GM18505 (cell line): ENCODE data around the gene CAMTA1.

ENCODE experiments used
- ATAC-seq: cut with Tn5 transposase; IDR thresholded peaks from one replicate; pipeline ENCODE4 v1.9.1; 2021; ENCODE audit not compliant: unreplicated experiment
- POLR2A ChIP-seq: IDR thresholded peaks from 4 replicates; pipeline ENCODE4 v1.6.1; 2011; ENCODE audit warnings: borderline replicate concordance; ENCODE audit not compliant: insufficient read depth, insufficient read length; ENCODE audit errors: extremely low read depth

CAMTA1 gene

DNA sequence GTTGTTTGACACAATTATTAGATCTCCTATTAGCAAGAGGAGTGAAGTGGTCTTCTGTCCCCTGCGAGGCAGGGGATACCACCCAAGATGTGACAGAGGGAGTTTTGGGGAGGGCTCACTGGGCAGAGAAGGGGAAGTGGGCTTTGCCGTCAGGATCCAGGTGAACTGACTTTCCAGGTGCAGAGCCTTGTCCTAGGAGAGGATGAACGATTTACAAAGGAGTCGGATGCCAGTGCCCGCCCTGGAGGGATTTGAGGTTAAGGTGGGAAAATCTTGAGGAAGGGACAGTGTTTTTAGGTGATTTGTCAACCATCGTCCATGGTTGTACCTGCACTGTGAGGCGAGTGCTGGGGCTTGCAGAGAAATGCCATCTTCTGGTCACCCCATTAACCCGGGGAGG is 201.0 kb downstream of the CAMTA1 start:
- no peak for TF ChIP-seq POLR2A

DNA sequence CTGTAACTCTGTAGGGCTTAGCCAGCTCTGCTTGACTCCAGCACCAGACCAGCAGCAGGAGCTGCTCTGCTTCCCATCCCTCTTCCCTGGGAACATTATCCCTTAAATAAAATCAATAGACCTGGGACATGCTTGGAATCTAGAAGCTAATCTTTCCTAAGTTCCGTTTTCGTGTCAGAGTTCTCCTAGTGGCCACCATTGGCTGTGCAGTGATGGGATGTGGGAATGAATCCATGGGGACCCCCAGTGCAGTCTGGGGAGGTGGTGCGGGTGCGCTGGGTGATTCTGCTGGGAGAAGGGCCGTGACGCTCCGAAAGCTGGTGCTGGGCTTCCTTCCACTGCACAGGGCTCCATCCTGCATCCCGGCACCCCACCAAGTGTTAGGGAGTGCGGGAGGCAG is 202.7 kb downstream of the CAMTA1 start:
- TF ChIP-seq POLR2A, result no peak
- ATAC-seq, result no peak

More for the DNA sequence above, 201.0 kb downstream of the CAMTA1 start:
- no peak for ATAC-seq

DNA sequence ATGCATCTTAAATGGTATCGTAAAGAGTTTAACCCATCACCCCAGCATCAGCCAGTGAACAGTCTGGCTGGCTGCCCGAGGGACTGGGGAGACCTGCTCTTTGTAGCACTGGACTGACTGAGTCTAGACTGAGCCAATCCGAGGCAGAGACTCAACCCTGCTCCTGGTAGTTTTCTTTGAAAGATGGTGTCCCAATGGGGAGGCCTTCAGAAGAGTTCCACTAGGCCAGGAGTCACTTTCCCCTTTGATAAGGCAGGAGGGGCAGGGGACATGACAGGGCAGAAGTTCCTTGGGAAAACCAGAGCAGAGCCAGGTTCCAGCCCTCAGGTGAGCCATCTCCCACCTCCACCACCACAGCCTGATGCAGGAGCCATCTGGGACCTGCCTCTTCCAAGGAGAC is 203.5 kb downstream of the CAMTA1 start:
- ATAC-seq, result no peak
- TF ChIP-seq POLR2A, result no peak

- no peak for ATAC-seq
- TF ChIP-seq POLR2A, result no peak
Observed at GRCh38 chr1:6989212-6990159, 204.2 kb downstream of the CAMTA1 start.

DNA sequence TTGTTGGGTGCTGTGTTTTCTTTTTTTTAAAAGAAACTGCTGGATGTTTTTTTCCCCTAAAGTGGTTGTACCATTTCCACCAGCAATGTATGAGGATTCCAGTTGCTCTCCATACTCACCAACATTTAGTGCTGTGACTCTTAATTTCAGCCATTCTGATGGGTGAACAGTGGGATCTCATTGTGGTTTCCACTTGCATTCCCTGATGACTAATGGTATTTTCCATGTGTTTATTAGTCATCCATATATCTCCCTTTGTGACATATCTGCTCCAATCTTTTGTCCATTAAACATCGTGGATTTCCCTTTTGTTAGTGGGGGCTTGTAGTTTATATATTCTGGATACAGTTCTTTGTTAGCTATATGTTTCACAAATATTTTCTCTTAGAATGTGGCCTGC is 206.0 kb downstream of the CAMTA1 start:
- no peak for TF ChIP-seq POLR2A
- no peak for ATAC-seq

GRCh38 chr1:6995789-6996188 is 210.5 kb downstream of the CAMTA1 start:
- no peak for TF ChIP-seq POLR2A

DNA sequence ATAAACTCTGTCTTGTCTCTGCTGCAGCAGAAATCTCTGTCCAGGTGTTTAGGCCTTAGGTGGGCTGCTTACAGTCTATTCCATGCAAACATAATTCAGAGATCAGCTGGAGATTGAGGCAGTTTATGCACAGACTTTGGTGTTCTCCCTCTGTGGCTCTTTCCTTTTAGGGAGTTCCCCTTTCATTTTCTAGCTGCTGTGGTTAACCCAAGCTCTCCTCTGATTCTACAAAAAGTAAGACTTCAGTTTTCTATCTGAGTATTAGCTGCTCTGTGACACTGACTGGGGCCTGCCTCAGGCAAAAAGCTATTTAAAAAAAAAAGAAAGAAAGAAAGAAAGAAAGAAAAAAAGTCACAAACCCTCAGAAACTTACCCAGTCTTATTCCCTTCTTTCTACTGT is 211.1 kb downstream of the CAMTA1 start:
- no peak for TF ChIP-seq POLR2A
- no peak for ATAC-seq

More at GRCh38 chr1:6995789-6996188, 210.5 kb downstream of the CAMTA1 start:
- ATAC-seq, result no peak

GRCh38 chr1:6996866-6997265 is 211.6 kb downstream of the CAMTA1 start:
- TF ChIP-seq POLR2A, result no peak
- ATAC-seq, result no peak

- TF ChIP-seq POLR2A, result no peak
- no peak for ATAC-seq
Observed at GRCh38 chr1:6998267-6998666, 213.0 kb downstream of the CAMTA1 start.

- no peak for TF ChIP-seq POLR2A
- ATAC-seq, result no peak
Observed at GRCh38 chr1:6999826-7000225, 214.6 kb downstream of the CAMTA1 start.

DNA sequence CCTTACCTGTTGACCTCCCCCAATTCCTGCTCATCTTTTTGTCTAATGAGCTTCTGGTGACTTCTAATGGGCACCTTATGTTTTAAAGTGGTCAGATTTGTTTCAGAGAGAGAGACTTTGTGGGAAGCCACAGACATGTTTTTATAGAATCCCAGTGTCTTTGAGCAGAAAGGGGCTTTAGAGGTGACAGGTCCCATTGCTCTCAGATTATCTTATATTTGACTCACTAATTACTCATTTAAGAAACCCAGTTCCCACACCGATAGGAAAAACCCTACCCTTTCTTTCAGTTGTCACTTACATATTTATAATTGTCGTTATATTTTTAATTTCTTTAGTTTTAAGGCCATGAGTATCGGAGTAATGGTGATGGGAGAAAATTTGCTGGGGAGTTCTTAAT is 215.5 kb downstream of the CAMTA1 start:
- TF ChIP-seq POLR2A, result no peak

GRCh38 chr1:7002728-7003127 is 217.5 kb downstream of the CAMTA1 start:
- no peak for TF ChIP-seq POLR2A
- no peak for ATAC-seq

More for the DNA sequence above, 215.5 kb downstream of the CAMTA1 start:
- no peak for ATAC-seq

- TF ChIP-seq POLR2A, result no peak
- no peak for ATAC-seq
Observed at GRCh38 chr1:7003676-7004075, 218.4 kb downstream of the CAMTA1 start.

- TF ChIP-seq POLR2A, result no peak
- ATAC-seq, result no peak
Observed at GRCh38 chr1:7004181-7004580, 218.9 kb downstream of the CAMTA1 start.
